HG02970 (cell line): ENCODE measurements around the gene COBL.
"Not testable (repeated sequence)": the region's sequence is repeated elsewhere in the genome, so short reads cannot be mapped to it uniquely, and the experiment has no call there.

Experiments
- ATAC-seq: cut with Tn5 transposase; IDR thresholded peaks from one replicate; pipeline ENCODE4 v1.9.1; 2021; ENCODE audit warnings: mild to moderate bottlenecking, moderate library complexity, moderate number of reproducible peaks; ENCODE audit not compliant: unreplicated experiment, low FRiP score

The COBL gene

DNA sequence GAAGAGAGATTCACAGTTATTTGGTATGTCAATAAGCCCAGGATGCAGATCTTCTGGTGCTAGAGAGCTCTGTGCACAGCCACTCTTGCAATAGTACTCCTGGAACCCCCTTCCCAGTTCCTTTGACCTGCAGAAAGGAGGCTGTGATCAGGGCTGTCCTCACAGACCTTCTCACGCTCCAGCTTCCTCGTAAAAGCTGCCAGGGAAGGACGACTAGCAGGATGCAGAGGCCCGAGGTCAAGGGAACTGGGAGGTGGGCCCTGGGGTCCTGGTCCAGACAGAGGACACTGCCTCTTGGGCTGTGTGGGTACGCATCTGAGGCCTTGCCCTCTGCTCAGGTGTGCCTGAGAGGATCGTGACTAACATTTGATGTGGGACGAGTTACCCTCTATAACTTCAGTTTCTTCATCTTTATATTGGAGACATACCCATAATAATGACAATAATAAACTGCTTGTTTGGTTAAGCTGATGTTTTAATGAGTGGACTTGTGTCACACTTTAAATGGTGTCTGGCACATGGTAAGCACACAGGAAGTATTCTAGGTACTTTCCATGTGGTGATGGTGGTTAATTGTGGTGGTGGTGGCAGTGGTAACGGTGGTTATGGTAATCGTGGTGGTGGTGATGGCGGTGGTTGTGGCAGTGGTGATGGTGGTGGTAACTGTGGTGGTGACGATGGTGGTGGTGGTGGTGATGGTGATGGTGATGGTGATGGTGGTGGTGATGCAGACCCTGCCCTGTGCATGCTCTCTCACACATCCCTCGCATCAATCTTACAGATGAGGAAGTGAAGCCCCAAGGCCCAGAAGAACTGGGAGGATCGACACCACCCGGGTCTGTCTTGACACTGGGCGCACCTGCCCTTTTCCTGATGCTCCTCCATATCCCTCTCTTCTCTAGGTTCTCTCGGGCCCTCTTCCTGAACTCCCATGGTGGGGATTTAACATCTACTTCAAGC, 298.8 kb downstream of the COBL start:
- ATAC-seq, result no peak

DNA sequence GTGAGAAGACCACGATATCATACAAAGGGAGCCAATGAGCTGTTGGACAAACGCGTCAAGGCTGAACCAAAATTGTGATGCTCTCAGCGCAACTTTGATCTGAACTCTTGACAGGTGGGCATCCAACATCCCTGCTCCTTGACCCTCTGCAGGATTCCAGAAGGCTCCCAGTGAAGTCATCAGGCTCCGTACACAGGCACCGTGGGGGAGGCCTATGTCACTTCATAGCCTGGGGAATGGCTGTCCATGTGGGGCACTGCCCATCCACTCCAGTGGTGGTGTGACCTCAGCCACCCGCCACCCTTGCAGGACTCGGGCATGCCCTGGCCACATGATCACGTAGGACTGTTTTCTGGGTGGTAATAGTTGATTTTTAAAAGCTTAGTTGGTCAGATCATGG, 300.1 kb downstream of the COBL start:
- ATAC-seq, result no peak

DNA sequence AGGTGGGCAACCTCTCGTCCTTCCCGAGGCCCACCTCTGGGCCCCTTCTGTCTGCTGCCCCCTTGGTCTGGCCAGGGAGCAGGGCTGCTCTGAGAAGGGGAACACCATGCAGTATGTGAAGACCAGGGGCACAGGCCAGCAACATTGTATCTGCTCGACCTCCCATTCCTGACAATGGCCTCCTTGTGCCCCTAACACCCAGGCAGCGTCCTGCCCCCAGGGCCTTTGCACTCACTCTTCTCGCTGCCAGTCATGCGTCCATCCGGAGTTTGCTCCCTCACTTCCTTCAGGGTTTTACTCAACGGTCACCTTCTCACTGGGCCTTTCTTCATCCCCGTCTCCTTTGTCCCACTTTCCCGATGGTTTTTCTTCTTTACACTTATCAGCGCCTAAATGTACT, 301.0 kb downstream of the COBL start:
- no peak for ATAC-seq

DNA sequence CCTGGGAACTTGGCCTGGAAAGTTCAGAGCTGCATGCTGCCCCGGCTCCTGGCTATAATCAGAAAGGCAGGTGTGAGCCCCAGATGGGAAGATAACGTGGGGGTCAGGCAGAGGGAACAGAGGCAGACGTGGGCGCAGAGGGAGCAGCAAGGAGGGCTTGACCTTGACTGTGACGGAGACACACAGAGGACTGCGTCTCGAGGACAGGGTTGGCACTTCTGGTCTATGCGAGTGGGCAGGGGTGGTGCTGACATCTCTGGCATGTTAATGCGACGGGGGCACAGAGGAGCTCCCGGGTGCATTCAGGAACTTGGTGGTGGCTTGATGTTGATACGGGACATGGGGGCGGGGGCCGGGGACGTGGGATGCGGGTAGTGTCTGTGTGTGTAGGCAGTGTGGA, 301.8 kb downstream of the COBL start:
- no peak for ATAC-seq

DNA sequence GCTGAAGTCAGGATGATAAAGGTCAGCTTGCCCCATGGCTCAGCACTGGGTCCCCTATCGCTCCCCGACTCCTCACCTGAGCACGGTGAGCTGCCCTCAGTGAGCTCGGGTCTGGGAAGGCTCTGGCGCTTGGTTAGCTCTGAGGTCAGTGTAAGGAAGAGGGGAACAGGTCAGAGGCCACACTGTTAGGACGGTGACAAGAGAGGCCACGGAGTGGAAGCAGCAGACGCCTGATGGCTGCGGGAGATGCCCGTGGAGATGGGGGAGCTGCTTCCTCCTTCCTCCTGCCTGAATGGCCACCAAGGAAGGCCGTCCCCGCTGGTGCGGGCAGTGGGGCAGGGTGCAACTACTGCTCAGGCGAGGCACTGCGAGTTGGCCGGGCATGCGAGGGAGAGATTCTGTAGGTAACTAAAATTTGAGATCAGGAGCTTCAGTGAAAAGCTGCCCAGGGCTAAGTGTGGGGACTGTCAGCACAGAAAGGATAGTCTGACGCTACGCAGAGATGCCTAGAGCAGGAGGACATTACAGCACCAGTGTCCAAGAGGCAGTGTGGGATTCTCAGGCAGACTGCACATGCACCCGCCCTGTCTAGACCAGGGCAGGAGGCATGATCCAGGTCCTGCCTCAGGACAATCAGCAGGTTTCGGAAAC, 302.6 kb downstream of the COBL start:
- no peak for ATAC-seq

DNA sequence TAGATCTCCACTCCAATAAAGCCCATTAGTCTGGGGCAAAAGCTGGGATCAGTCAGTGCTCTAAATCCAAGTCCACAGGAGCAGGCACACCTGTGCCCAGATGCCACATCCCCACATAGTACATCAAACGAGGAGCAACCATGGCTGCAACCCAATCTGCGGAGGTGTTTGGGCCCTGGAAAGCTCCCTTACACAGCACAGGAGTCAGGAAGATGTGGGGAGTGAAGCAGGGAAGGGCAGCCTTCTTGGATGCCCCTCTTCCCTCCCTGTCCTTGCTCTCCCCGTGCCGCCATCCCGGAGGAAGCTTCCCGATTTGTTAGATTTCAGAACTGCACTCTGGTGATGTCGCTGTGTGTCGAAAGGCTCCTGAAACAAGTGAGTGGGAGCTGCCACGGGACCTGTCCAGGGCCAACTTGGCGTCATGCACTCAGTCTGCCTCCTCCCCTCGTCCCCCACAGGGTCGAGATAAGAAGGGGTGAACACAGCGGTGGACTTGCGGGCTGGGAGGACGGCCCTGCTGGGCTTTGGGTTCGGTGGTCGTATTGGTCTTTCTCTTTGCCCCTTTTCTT, 303.3 kb downstream of the COBL start:
- no peak for ATAC-seq

DNA sequence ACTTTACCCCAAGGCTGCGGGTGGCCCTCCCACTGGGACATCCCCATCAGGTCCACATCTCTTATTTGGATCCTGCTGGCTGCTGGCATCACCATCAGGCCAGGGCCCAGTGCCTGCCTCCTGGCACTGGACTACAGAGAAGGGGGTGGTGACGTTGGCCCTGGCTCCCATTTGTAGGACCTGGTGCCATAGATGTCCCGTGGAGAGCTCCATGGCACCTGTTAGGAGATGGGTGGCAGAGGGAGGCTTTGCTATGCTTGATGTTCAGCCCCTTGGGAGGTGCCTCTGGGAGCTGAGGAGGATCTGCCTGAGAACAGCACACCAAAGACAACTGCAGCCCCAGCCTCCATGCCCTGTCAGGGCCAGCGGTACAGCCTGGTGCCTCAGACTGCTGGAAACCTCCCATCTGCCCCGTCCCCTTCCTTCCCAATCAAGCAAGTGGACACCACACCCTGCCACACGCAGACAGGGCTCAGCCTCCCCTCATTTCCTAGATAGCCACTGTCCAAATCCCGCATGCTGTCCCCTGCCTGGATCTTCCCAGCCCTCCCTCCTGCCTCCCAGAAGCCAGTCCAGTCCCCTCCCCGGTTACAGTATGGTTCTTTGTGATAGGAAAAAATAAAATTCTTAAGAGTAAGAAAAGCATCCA, 303.9 kb downstream of the COBL start:
- ATAC-seq, result no peak

DNA sequence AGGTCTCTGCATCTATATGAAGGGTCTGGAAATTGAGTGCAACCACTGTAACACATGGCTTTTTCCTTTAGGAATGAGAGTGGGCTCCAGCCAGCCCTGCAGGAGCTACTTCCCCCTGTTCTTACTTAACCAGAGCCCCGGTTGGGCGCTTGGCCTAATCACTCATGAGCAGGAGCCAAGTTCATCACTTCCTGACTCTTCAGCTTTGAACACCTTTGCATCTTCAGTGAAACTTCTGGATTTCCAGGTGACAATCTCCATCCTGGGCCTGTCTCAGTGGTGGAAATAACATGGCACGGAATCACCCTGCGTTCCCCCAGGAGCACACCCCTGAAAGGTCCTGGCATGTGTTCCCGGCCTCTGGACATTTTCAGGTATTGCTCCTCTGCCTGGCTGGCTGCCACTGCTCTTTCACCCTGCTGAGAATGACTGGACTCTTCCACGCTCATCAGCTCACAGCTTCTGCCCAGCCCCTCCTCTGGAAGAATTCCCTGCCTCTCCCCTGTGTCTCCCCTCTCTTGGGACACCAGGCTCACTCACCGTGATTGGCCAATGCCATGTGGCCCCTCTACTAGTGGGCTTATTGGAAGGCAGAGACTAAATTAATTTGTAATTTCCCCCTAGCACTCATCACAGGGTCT, 304.8 kb downstream of the COBL start:
- no peak for ATAC-seq

DNA sequence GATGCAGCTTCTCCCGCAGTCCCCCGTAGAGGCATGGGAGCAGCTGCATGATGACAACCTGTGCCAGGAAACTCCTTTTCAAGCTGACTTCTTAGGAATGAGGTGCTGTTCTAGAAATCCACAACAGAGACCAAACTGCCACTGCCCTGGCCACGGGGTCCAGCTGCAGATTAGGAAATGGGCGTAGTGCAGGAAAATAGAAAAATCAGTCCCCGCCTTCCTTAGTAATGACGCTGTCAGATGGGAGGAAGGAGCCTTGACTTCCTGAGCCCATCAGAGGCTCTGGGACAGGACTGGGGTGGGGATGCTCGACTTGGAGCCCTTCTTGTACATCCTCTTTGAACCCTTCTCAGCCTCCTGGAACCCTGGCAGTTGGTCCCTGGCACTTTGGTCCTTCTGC, 306.1 kb downstream of the COBL start:
- no peak for ATAC-seq

DNA sequence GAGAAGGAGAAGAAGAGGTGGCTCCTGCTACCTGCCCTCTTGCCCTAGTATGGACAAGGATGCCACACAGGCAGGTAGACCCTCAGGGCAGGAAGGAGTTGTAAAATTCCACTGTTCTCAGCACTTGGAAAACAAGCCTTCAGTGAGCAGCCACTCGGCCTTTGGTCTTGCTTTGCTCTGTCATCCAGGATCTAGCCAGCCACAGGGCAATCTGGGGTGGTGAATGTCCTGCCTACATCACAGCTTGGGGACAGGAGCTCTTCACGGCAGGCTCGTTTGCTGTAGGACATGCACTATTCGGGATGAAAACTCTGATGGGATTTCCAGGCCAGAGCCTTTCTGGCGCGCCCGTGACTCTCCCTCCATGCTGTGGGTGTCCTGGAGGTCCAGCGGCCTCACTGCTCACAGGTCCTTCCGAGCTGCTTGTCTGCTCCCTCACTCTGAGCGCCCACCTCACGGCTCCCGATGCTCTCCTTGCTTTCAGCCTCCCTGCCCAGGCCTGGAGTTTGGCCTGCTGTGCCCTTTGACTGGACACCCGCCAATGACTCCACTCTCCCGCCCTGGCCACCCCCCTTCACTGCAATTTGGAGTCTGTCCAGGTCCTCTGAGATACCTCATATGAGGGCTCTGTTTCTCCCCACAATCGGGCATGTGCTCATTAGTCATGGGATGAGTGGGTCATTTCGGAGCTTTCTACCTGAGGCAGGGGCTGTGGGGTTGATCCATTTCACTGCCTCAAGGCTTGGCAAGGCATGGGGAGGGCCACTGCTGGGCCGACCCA, 306.7 kb downstream of the COBL start:
- no peak for ATAC-seq

DNA sequence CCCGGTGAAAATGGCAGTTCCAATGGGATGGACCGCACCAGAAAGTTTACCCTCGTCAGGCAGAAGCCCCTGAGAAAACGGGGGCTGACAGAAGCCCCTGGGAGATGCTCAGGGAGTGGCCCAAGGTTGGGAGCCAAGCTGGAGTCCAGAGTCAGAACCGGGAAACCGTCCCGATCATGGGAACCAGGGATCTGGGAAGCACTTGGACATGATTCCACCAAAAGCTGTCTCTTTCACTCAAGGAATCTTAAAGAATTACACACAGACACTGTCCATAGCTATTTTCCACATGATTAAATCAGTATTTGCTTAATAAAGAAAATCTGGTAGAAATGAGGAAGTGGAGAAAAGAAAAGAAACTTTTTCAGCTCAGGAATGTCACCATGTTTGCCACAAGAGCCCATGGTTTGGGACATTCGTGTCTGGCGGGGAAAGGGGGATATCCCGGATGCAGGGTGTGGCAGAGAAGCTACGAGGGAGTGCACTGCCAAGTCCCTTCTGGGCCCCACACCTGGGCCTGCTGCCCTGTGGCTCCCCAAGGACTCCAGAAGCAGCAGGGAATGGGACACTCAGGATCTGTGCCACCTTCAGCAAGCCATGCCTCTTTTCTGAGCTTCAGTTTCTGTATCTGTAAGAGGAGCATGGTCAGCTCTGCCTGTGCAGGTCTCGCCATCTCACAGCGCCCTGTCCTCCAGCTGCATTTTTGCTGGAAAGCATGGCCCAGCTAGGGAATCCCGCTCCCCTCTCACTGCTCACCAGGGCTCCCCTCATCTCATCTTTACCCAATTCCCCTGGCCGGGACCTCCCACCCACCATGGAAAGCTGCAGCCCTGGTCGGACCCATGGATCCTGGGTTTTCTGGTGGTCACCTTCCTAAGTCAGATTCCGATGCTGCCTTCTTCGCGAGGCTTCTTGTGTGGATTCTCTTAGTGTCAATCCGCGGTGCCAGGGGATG, 308.8 kb downstream of the COBL start:
- ATAC-seq, result no peak

DNA sequence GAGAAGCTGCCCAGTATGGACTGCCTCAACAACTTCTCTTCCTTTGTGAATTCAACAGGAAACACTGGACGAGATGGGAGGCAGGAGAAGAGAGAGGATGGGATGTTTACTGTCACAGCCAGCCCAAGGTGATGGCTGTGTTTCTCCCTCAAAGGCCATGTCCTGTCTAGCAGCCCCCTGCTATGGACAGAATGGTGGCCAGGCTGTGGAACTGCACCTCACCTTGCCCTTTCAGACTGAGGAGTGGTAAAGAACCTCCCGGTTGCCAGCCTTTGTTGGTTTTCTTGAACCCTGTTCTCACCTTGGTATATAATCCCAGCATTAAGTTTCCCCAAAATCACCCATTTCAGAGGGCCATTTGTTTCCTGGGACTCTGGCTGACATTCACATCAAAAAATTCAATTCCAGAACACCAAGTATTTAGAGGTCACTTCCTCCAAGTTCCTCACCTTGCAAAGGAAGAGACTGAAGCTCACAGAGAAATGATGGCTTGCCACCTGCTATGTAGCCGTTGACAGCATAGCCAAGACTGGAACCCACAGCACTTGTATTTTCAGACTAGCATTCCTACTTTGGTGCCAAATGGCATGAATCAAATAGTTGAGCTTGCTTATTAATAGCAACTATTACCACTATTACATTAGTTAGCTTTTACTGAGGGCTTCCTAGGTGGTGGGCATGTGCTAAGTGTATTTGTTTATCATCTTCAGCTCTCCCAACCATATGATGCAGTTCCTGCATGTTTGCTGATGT, 309.9 kb downstream of the COBL start:
- ATAC-seq, result no peak

DNA sequence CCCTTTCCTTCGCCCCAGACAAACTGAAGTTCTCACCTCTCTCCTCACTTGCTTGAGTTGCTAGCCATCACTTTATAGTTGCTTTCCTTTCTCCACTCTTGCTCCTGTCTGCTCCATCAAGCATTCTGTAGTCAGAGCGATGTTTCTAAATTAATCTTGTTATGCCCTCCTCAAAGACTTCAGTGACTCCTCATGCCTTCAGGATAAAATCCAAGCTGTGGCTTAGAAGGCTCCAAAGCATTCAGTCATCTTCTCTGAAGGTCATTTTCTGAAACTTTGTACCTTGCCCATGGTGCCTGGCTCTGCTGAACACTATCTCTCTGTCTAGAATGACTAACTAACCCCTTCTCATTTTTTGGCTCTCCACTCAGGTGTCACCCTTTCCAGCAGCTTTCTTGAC, 311.5 kb downstream of the COBL start:
- ATAC-seq, result no peak

DNA sequence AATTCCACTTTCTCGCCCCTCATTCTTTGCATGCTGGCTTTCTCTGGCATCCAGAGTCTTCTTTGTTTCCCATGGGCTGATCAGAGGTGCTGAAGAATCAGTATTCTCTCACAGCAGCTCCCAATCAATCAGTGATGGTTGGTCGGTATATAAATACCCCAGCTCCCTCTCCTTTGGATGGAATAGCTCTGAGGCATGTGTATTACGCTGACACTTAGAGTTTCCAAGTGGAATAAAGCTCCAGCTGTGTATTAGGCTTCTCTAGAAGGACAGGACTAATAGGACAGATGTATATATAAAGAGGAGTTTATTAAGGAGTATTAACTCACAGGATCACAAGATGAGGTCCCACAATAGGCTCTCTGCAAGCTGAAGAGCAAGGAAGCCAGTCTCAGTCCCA, 315.7 kb downstream of the COBL start:
- no peak for ATAC-seq

DNA sequence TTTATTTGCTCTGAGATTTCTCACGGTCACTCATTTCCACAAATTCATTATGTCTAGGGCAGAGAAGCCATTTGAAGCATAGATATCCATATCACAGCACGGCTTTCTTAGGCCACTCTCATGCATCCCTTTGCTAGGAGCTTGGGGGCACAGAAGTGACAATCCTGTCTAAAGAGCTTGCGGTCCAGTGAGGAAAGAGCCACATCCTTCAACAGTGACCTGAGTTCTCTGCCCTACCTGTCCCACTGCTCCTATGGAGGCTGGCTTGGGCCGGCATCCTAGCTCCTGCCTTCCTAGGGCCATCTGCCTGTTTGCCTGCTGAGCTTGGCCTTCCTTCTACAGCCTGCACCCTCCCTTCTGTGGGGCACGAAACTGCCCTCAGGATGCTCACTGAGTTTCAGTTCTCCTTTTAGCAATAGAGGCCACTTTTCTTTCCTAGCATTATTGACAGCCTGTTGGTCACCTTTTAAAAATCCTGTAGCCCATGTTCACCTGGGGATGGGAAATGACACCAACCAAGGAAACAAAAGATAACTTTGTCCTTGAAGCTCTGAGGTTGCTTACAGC, 321.8 kb downstream of the COBL start:
- ATAC-seq, result no peak

DNA sequence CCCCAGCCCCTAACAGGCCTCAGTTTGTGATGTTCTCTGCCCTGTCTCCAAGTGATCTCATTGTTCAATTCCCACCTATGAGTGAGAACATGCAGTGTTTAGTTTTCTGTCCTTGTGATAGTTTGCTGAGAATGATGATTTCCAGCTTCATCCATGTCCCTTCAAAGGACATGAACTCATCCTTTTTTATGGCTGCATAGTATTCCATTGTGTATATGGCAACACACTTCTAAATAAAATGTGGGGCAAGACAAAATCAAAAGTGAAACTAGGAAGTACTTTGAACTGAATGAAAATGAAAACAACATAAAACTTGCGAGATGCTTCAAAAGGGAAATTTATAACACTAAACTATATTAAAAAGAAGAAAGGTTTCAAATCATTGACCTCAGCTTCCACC, 326.4 kb downstream of the COBL start:
- ATAC-seq, result not testable (repeated sequence)

DNA sequence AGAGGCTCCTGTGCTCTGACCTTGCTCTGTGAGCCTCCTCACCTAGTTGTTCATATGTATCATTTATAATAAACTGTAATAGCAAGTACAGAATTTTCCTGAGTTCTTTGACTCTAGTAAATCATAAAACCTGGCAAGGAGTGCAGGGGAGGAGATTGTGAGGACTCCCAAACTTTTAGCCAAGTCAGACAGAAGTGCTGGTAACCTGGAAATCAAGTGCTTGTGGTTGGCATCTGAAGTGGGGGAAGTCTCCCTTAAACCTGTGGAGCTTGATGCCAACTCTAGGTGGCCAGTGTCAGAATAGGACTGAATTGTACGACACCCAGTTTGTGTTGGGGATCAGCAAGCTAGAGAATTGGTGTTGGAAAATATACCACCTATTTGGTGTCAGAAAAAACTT, 327.6 kb downstream of the COBL start:
- ATAC-seq, result no peak

DNA sequence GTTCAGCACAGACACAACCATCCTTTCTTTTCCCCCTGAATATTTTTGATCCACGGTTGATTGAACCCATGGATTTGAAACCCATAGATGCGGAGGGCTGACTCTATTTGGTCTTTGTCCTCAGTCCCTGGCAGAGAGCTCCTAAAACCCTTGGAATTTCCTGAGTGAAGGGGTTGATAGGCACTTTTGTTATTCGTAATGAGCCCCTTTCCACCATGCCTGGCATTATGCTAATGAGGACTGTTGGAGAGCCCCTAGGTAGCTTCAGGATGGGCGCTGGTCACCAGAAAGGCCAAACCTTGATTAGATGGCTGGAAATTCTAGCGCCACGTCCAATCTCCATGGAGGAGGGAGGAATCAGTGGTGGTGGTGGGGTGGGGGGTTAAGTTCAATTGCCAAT, 328.1 kb downstream of the COBL start:
- ATAC-seq, result no peak
